Sigmoid colon (tissue), 7 donors: ENCODE data around the gene PREX1. TPM values are rescaled to one million over a fixed set of nuclear protein-coding genes. Genes with fewer than 3 reads are reported as not detected.

Source experiments
- DNase-seq: peaks from one replicate; pipeline ENCODE4 v3.0.0-alpha.2; 2019
- H3K27ac ChIP-seq, 4 donors: fragments of 200-600 bp; sonication (generic); one replicate each; pipeline ENCODE4 v1.5.1; 2016 to 2019; ENCODE audit warnings: mild to moderate bottlenecking in 1 of 4
- H3K27me3 ChIP-seq, 3 donors: fragments of 200-600 bp; sonication (generic); one replicate each; pipeline ENCODE4 v1.5.1; 2019; ENCODE audit warnings: mild to moderate bottlenecking in 1 of 3
- H3K36me3 ChIP-seq, 4 donors: fragments of 200-600 bp; sonication (generic); one replicate each; pipeline ENCODE4 v1.5.1; 2016 to 2019
- H3K4me1 ChIP-seq, 4 donors: fragments of 200-600 bp; sonication (generic); one replicate each; pipeline ENCODE4 v1.5.1; 2017 to 2019
- H3K4me3 ChIP-seq, 4 donors: fragments of 200-600 bp; sonication (generic); one replicate each; pipeline ENCODE4 v1.5.1; 2017 to 2019; ENCODE audit warnings: mild to moderate bottlenecking in 2 of 4, moderate library complexity in 1 of 4
- H3K9me3 ChIP-seq, 4 donors: fragments of 200-600 bp in 3 of 4; sonication (generic) in 3 of 4; one replicate each; pipeline versions ENCODE4 v1.5.1 to v1.6.1; 2013 to 2019
- CTCF ChIP-seq, 4 experiments: fragments of 450-650 bp in 3 of 4; fragments of 200-600 bp in 1 of 4; IDR thresholded peaks; one replicate each; pipeline ENCODE4 v1.5.1; 2016 to 2019; ENCODE audit warnings: antibody characterized with exemption in 4 of 4, mild to moderate bottlenecking in 3 of 4, moderate library complexity in 2 of 4
- EP300 ChIP-seq, 4 donors: sonication (generic); formaldehyde crosslinking; IDR thresholded peaks; one replicate each; pipeline ENCODE4 v1.6.1; 2017; ENCODE audit warnings: antibody characterized with exemption in 4 of 4
- POLR2A ChIP-seq, 2 donors: fragments of 450-650 bp; IDR thresholded peaks; one replicate each; pipeline ENCODE4 v1.6.1; 2016; ENCODE audit warnings: antibody characterized with exemption in 2 of 2, mild to moderate bottlenecking in 2 of 2, moderate library complexity in 2 of 2
- POLR2AphosphoS5 ChIP-seq, 4 donors: sonication (generic); formaldehyde crosslinking; IDR thresholded peaks; one replicate each; pipeline ENCODE4 v1.6.1; 2017; ENCODE audit warnings: antibody characterized with exemption in 4 of 4
- WGBS, 2 donors: extraction: QIAGEN DNeasy Blood & Tissue Kit; methylation state at CpG; one replicate each; pipeline ENCODE4 v1.1.7; 2013; 5-methylcytosine and 5-hydroxymethylcytosine counted together
- intact Hi-C: fragments of 100-400 bp; cut with DNase I; formaldehyde crosslinking; loops from one replicate; pipeline ENCODE4 v1.15.1; 2023
- polyA plus RNA-seq, 3 donors: library from polyadenylated mRNA; stranded (reverse); fragments of 200-250 nt; gene quantifications; one replicate each; pipeline ENCODE4 v1.2.3, GENCODE V29; 2013
- total RNA-seq, 4 donors: library from RNA; depleted of rRNA; stranded (reverse); fragments of >200 nt; gene quantifications; one replicate each; pipeline ENCODE4 v1.1.0, GENCODE V29; 2016
- donor health status: healthy with polysubstance abuse.
- donor health status: Bipolar disorder and iron deficiency.
- donor health status: healthy.

Gene PREX1
- total and polyA plus RNA-seq, 7 donors = 5.4 to 22.9 (median 15.5) TPM

- Histone ChIP-seq H3K9me3 (no peaks in the 10 kb centered on the region), H3K27ac (no peak overlapping the region), H3K27me3 (no peaks in the 10 kb centered on the region), H3K4me1 (no peaks in the 10 kb centered on the region), H3K4me3 (no peak overlapping the region), H3K36me3 (peaks cover 0 to 11% (median 3%) of the 10 kb centered on the region in 4 donors)
- DNase-seq = no peak
- intact Hi-C loops = no loop called here
- TF ChIP-seq POLR2AphosphoS5 (IDR thresholded peaks at IDR 0.05) = no peak
- no peak for TF ChIP-seq EP300 (IDR thresholded peaks at IDR 0.05)
- TF ChIP-seq POLR2A (IDR thresholded peaks at IDR 0.05) = no peak
- TF ChIP-seq CTCF (IDR thresholded peaks at IDR 0.05) = no peak
- WGBS, 2 donors = 83 to 90% methylated on average over 12 of the region's 12 CpGs
Measured at GRCh38 chr20:48632825-48633619, 194.8 kb downstream of the PREX1 start.

GRCh38 chr20:48632017-48632824 is 195.6 kb downstream of the PREX1 start:
- Histone ChIP-seq H3K9me3 (no peaks in the 10 kb centered on the region), H3K36me3 (peaks cover 0 to 11% (median 3%) of the 10 kb centered on the region in 4 donors), H3K4me3 (no peak overlapping the region), H3K27ac (no peak overlapping the region), H3K27me3 (no peaks in the 10 kb centered on the region), H3K4me1 (no peaks in the 10 kb centered on the region)
- 85 to 91% methylated on average over 29 of the region's 29 CpGs for WGBS, 2 donors
- intact Hi-C loops = no loop called here
- TF ChIP-seq POLR2AphosphoS5 (IDR thresholded peaks at IDR 0.05) (no peak), EP300 (IDR thresholded peaks at IDR 0.05) (no peak), CTCF (IDR thresholded peaks at IDR 0.05) (no peak), POLR2A (IDR thresholded peaks at IDR 0.05) (no peak)
- DNase-seq = no peak

GRCh38 chr20:48631114-48632016 is 196.4 kb downstream of the PREX1 start:
- Histone ChIP-seq H3K4me1 (no peaks in the 10 kb centered on the region), H3K36me3 (peaks cover 0 to 11% (median 3%) of the 10 kb centered on the region in 4 donors), H3K27ac (no peak overlapping the region), H3K27me3 (no peaks in the 10 kb centered on the region), H3K9me3 (no peaks in the 10 kb centered on the region), H3K4me3 (no peak overlapping the region)
- 89 to 91% methylated on average over 16 of the region's 16 CpGs for WGBS, 2 donors
- DNase-seq = no peak
- TF ChIP-seq POLR2A (IDR thresholded peaks at IDR 0.05) (no peak), POLR2AphosphoS5 (IDR thresholded peaks at IDR 0.05) (no peak), CTCF (IDR thresholded peaks at IDR 0.05) (no peak), EP300 (IDR thresholded peaks at IDR 0.05) (no peak)
- intact Hi-C loops = no loop called here

GRCh38 chr20:48630342-48631075 is 197.3 kb downstream of the PREX1 start:
- WGBS, 2 donors = 91 to 93% methylated on average over 18 of the region's 18 CpGs
- Histone ChIP-seq H3K9me3 (no peaks in the 10 kb centered on the region), H3K27me3 (no peaks in the 10 kb centered on the region), H3K4me1 (no peaks in the 10 kb centered on the region), H3K4me3 (no peak overlapping the region), H3K36me3 (peaks cover 0 to 11% (median 3%) of the 10 kb centered on the region in 4 donors), H3K27ac (no peak overlapping the region)
- intact Hi-C loops = no loop called here
- TF ChIP-seq EP300 (IDR thresholded peaks at IDR 0.05) = no peak
- DNase-seq = no peak
